Measurements from ENCODE around the gene FOS.

DNA sequence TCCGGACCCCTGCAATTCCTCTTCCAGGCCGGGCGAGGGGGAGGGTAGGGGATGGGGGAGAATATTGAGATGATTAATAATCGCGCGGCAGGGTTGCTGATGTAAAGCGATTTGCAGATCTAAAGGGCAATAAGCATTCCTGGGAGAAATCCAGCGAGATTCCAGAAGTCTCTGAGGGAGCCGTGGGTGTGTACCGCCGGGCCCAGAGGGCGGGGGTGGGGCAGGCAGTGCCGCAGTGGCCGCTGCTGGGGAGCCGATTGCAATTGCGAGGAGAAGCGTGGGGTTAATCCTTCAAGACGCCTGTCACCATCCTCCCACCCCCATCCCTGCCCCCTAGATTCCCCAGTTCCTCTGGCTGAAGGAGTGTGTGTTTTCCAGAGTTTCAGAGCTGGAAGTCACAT lies 16.4 kb downstream of the FOS start:
- TF ChIP-seq EZH2 (IDR thresholded peaks at IDR 0.05; ENCODE audit: borderline replicate concordance, insufficient read depth, low read length, poor library complexity, severe bottlenecking) (no peak), MXI1 (conservative IDR thresholded peaks at IDR 0.05; ENCODE audit: poor library complexity, severe bottlenecking) (no peak), RAD21 (conservative IDR thresholded peaks at IDR 0.05) (no peak), CTCF (IDR thresholded peaks at IDR 0.05; ENCODE audit: poor library complexity, severe bottlenecking) (peak; percentile 2), POLR2AphosphoS5 (IDR thresholded peaks at IDR 0.05) (no peak)
